HepG2 (cell line): ENCODE results near the gene KIF9. TPM values are rescaled to one million over a fixed set of nuclear protein-coding genes. Genes with fewer than 3 reads are reported as not detected.

Experiments used
- ATRX ChIP-seq: sonication (generic); formaldehyde crosslinking; IDR thresholded peaks from 2 replicates; pipeline ENCODE4 v1.4.0; 2020; ENCODE audit warnings: missing genetic modification reagents, borderline replicate concordance
- CC2D1A ChIP-seq: sonication (generic); formaldehyde crosslinking; IDR thresholded peaks from 2 replicates; pipeline ENCODE4 v1.8.1; 2023; ENCODE audit warnings: mild to moderate bottlenecking, missing genetic modification reagents
- CREB1 ChIP-seq, 2 experiments: fragments of 450-650 bp in 1 of 2; IDR thresholded peaks; 2 replicates each; pipeline ENCODE4 v1.6.1; 2016 to 2017; ENCODE audit warnings: control low read depth in 1 of 2, mild to moderate bottlenecking in 1 of 2, missing compliant biosample characterization in 1 of 2, missing genetic modification characterization in 1 of 2
- MIER3 ChIP-seq: IDR thresholded peaks from 2 replicates; pipeline ENCODE4 v1.6.1; 2016; ENCODE audit warnings: missing compliant biosample characterization, borderline replicate concordance
- NPAS2 ChIP-seq: sonication (generic); formaldehyde crosslinking; IDR thresholded peaks from 2 replicates; pipeline ENCODE4 v1.8.0; 2022; ENCODE audit warnings: mild to moderate bottlenecking, missing genetic modification reagents, borderline replicate concordance
- PCBP1 ChIP-seq: fragments of 200-400 bp; formaldehyde crosslinking; IDR thresholded peaks from 2 replicates; pipeline ENCODE4 v1.6.1; 2017; ENCODE audit warnings: mild to moderate bottlenecking, low read depth, low read length, borderline replicate concordance
- PHF20 ChIP-seq: sonication (generic); formaldehyde crosslinking; IDR thresholded peaks from 2 replicates; pipeline ENCODE4 v1.5.0; 2020; ENCODE audit warnings: mild to moderate bottlenecking, missing genetic modification reagents
- POLR2AphosphoS2 ChIP-seq: IDR thresholded peaks from 2 replicates; pipeline ENCODE4 v1.6.1; 2011; ENCODE audit warnings: low read depth, low read length, improper control_type of control experiment
- RBM39 ChIP-seq: fragments of 200-400 bp; formaldehyde crosslinking; IDR thresholded peaks from one replicate; pipeline ENCODE4 v1.6.1; 2018; ENCODE audit warnings: antibody characterized with exemption, mild to moderate bottlenecking, low read depth, low read length; ENCODE audit not compliant: poor library complexity, severe bottlenecking
- SMAD1 ChIP-seq: sonication (generic); formaldehyde crosslinking; IDR thresholded peaks from 2 replicates; pipeline ENCODE4 v1.4.0; 2020; ENCODE audit warnings: missing genetic modification reagents, low read depth, mild to moderate bottlenecking, borderline replicate concordance
- SP5 ChIP-seq: IDR thresholded peaks from 2 replicates; pipeline ENCODE4 v1.6.1; 2016; ENCODE audit warnings: low read depth, borderline replicate concordance
- TEAD3 ChIP-seq: optimal IDR thresholded peaks from 2 replicates; pipeline ENCODE3; 2016; ENCODE audit warnings: borderline replicate concordance
- ZNF143 ChIP-seq: sonication (generic); formaldehyde crosslinking; IDR thresholded peaks from 2 replicates; pipeline ENCODE4 v1.4.0; 2020; ENCODE audit warnings: missing genetic modification reagents
- ZNF296 ChIP-seq: sonication (generic); formaldehyde crosslinking; conservative IDR thresholded peaks from 2 replicates; pipeline ENCODE4 v1.5.0; 2020; ENCODE audit warnings: mild to moderate bottlenecking, missing genetic modification reagents
- ZNF335 ChIP-seq: sonication (generic); formaldehyde crosslinking; IDR thresholded peaks from 2 replicates; pipeline ENCODE4 v1.4.0; 2020; ENCODE audit warnings: missing genetic modification reagents
- ZNF557 ChIP-seq: sonication (generic); formaldehyde crosslinking; IDR thresholded peaks from 2 replicates; pipeline ENCODE4 v1.4.0; 2020; ENCODE audit warnings: missing genetic modification reagents
- ZNF788 ChIP-seq: sonication (generic); formaldehyde crosslinking; IDR thresholded peaks from 2 replicates; pipeline ENCODE4 v1.5.0; 2020; ENCODE audit warnings: mild to moderate bottlenecking, missing genetic modification reagents, borderline replicate concordance
- ZNF878 ChIP-seq: sonication (generic); formaldehyde crosslinking; IDR thresholded peaks from 2 replicates; pipeline ENCODE4 v1.8.1; 2023; ENCODE audit warnings: mild to moderate bottlenecking, missing genetic modification reagents, moderate library complexity
- ZSCAN22 ChIP-seq: sonication (generic); formaldehyde crosslinking; IDR thresholded peaks from 2 replicates; pipeline ENCODE4 v1.4.0; 2020; ENCODE audit warnings: mild to moderate bottlenecking, missing genetic modification reagents
- polyA plus RNA-seq, 8 experiments: library from polyadenylated mRNA; depleted of rRNA in 3 of 8; stranded (reverse) in 7 of 8; unstranded in 1 of 8; fragments of >200 nt; fragmentation: Illumina TruSeq in 4 of 8; extraction: Trizol in 4 of 8; gene quantifications; 2 replicates each; pipeline versions ENCODE4 v1.2.1 to v1.2.3, GENCODE V29; 2011 to 2016; ENCODE audit warnings: low read depth in 4 of 8, missing spikeins in 1 of 8, mixed read lengths in 1 of 8; ENCODE audit not compliant: insufficient read depth in 1 of 8
- total RNA-seq, 5 experiments: library from RNA; depleted of rRNA; stranded (reverse); fragments of >200 nt; fragmentation: Illumina TruSeq; extraction: Trizol; gene quantifications; 2 replicates each; pipeline ENCODE4 v1.2.3, GENCODE V29; 2016; ENCODE audit warnings: low read depth in 1 of 5
- TF ChIP-seq, protein P1 (sequence below): sonication (generic); formaldehyde crosslinking; IDR thresholded peaks from 2 replicates; pipeline ENCODE4 v1.4.0; 2020; ENCODE audit warnings: missing genetic modification reagents
- TF ChIP-seq, protein P2 (sequence below): sonication (generic); formaldehyde crosslinking; IDR thresholded peaks from 2 replicates; pipeline ENCODE4 v1.4.0; 2020; ENCODE audit warnings: missing genetic modification reagents, borderline replicate concordance
- TF ChIP-seq, protein P3 (sequence below): sonication (generic); formaldehyde crosslinking; IDR thresholded peaks from 2 replicates; pipeline ENCODE4 v1.4.0; 2020; ENCODE audit warnings: missing genetic modification reagents, mild to moderate bottlenecking, borderline replicate concordance
- TF ChIP-seq, protein P4 (sequence below): sonication (generic); formaldehyde crosslinking; IDR thresholded peaks from 2 replicates; pipeline ENCODE4 v1.8.0; 2022; ENCODE audit warnings: mild to moderate bottlenecking, missing genetic modification reagents; ENCODE audit not compliant: insufficient replicate concordance

The KIF9 gene
- total and polyA plus RNA-seq, 2 of the 13 experiments (the other 11 are each of a cell fraction or from before 2014, with no cell fraction given): 5.1 to 16.9 TPM

DNA sequence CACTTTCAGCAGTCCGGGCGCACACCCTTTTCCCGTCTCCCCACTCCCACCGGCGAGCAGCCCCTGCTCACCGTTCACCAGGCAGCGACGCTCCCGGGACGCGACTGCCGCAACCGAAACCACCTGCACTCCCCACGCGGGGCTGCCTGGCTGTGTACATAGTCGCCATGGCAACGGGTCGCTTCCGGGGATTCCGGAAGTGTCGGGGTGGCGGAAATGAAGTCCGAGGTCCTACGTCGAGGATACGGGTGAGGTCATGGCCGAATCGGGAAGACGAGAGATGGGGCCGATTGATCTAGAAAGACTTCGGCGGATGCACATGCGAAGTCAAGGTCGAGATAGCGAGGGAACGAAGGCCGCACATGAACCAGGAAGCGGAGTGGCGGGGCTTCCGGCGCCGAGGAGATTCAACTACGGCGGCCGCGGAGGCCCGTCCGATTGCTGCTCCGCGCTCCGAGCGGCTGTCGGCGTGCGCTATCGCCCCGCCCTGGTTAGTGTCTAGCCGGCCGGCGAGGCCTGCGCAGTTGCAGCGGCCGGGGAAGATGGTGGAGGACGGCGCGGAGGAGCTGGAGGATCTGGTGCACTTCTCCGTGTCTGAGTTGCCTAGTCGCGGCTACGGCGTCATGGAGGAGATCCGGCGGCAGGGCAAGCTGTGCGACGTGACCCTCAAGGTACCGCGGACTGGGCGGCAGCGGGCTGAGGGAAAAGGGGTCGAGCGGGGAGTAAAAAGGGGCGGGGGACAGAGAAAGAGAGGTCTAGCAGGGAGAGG, at the start of gene KIF9, which contains the start of gene KLHL18 (continued):
- TF ChIP-seq, protein P1, sequence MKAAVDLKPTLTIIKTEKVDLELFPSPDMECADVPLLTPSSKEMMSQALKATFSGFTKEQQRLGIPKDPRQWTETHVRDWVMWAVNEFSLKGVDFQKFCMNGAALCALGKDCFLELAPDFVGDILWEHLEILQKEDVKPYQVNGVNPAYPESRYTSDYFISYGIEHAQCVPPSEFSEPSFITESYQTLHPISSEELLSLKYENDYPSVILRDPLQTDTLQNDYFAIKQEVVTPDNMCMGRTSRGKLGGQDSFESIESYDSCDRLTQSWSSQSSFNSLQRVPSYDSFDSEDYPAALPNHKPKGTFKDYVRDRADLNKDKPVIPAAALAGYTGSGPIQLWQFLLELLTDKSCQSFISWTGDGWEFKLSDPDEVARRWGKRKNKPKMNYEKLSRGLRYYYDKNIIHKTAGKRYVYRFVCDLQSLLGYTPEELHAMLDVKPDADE: no peak
- TF ChIP-seq ATRX (CRISPR knock-in tag) (no peak), ZNF878 (CRISPR knock-in tag) (no peak), ZNF788 (CRISPR knock-in tag) (peak; percentile 85; the same call in 1 of the 2 replicates), TEAD3 (CRISPR knock-in tag) (peak; percentile 76), ZSCAN22 (CRISPR knock-in tag) (no peak), PHF20 (CRISPR knock-in tag) (peak; percentile 94), NPAS2 (CRISPR knock-in tag) (no peak), SP5 (CRISPR knock-in tag) (peak; percentile 47; the same call in 1 of the 2 replicates), ZNF296 (0 out of 2 replicates have a peak, but pooled peaks have one; percentile 74), ZNF557 (CRISPR knock-in tag) (0 out of 2 replicates have a peak, but pooled peaks have one; percentile 37), CC2D1A (CRISPR knock-in tag) (no peak), PCBP1 (no peak), MIER3 (CRISPR knock-in tag) (no peak; the same call in 1 of the 2 replicates), SMAD1 (peak; percentile 60; the same call in 1 of the 2 replicates), CREB1 (IDR thresholded peaks at IDR 0.05) (peak; percentile 88), CREB1 (CRISPR knock-in tag; IDR thresholded peaks at IDR 0.05) (peak; percentile 89), ZNF143 (CRISPR knock-in tag) (no peak), ZNF335 (CRISPR knock-in tag) (peak; percentile 80), RBM39 (no peak), POLR2AphosphoS2 (no peak)
- TF ChIP-seq, protein P2, sequence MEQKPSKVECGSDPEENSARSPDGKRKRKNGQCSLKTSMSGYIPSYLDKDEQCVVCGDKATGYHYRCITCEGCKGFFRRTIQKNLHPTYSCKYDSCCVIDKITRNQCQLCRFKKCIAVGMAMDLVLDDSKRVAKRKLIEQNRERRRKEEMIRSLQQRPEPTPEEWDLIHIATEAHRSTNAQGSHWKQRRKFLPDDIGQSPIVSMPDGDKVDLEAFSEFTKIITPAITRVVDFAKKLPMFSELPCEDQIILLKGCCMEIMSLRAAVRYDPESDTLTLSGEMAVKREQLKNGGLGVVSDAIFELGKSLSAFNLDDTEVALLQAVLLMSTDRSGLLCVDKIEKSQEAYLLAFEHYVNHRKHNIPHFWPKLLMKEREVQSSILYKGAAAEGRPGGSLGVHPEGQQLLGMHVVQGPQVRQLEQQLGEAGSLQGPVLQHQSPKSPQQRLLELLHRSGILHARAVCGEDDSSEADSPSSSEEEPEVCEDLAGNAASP (CRISPR knock-in tag): peak; percentile 91; the same call in 1 of the 2 replicates
- TF ChIP-seq, protein P3, sequence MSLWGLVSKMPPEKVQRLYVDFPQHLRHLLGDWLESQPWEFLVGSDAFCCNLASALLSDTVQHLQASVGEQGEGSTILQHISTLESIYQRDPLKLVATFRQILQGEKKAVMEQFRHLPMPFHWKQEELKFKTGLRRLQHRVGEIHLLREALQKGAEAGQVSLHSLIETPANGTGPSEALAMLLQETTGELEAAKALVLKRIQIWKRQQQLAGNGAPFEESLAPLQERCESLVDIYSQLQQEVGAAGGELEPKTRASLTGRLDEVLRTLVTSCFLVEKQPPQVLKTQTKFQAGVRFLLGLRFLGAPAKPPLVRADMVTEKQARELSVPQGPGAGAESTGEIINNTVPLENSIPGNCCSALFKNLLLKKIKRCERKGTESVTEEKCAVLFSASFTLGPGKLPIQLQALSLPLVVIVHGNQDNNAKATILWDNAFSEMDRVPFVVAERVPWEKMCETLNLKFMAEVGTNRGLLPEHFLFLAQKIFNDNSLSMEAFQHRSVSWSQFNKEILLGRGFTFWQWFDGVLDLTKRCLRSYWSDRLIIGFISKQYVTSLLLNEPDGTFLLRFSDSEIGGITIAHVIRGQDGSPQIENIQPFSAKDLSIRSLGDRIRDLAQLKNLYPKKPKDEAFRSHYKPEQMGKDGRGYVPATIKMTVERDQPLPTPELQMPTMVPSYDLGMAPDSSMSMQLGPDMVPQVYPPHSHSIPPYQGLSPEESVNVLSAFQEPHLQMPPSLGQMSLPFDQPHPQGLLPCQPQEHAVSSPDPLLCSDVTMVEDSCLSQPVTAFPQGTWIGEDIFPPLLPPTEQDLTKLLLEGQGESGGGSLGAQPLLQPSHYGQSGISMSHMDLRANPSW (CRISPR knock-in tag): no peak
- TF ChIP-seq, protein P4, sequence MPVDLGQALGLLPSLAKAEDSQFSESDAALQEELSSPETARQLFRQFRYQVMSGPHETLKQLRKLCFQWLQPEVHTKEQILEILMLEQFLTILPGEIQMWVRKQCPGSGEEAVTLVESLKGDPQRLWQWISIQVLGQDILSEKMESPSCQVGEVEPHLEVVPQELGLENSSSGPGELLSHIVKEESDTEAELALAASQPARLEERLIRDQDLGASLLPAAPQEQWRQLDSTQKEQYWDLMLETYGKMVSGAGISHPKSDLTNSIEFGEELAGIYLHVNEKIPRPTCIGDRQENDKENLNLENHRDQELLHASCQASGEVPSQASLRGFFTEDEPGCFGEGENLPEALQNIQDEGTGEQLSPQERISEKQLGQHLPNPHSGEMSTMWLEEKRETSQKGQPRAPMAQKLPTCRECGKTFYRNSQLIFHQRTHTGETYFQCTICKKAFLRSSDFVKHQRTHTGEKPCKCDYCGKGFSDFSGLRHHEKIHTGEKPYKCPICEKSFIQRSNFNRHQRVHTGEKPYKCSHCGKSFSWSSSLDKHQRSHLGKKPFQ (CRISPR knock-in tag): peak; percentile 28
